Measurements from ENCODE around the gene TTLL6.

TTLL6 gene

DNA sequence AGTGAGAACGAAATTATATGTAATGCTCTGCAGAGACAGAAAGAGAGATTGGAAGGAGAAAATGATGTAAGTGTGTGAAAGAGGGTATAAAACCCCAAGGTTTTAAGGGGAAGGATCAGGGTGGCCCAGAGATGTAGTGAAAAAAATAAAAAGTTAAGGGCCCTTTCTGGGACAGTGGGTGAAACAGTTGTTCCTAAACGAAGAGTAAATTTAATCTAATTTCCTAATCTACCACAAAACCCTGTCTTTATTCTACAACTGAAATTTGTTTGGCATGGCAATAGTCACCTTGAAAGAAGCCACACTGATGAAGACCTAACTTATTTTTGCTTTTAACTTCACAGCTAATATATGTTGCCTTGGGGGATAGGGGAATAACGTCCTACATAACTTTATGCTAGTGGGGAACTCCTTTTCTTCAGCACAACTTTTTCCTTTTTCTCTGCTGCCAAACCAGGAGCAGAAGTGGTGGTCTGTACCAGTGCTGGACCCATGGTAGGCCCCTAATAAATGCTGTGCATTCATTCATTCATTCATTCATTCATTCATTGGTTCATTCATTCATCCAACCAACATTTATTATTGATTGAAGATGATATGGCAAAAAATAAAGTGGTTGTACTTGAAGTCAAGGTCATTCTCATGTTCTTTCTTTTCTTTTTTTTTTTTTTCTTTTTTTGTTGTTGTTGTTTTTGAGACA, 39.2 kb upstream of the TTLL6 start:
- TF ChIP-seq, protein P1, sequence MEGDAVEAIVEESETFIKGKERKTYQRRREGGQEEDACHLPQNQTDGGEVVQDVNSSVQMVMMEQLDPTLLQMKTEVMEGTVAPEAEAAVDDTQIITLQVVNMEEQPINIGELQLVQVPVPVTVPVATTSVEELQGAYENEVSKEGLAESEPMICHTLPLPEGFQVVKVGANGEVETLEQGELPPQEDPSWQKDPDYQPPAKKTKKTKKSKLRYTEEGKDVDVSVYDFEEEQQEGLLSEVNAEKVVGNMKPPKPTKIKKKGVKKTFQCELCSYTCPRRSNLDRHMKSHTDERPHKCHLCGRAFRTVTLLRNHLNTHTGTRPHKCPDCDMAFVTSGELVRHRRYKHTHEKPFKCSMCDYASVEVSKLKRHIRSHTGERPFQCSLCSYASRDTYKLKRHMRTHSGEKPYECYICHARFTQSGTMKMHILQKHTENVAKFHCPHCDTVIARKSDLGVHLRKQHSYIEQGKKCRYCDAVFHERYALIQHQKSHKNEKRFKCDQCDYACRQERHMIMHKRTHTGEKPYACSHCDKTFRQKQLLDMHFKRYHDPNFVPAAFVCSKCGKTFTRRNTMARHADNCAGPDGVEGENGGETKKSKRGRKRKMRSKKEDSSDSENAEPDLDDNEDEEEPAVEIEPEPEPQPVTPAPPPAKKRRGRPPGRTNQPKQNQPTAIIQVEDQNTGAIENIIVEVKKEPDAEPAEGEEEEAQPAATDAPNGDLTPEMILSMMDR (IDR thresholded peaks at IDR 0.05; ENCODE audit: low read length), result no peak
- TF ChIP-seq EZH2 (IDR thresholded peaks at IDR 0.05; ENCODE audit: borderline replicate concordance, low read length), result no peak
- no peak overlapping the region for H3K4me2 ChIP-seq (ENCODE audit: low read length)
- no peaks in the 10 kb centered on the region for H3K27me3 ChIP-seq (ENCODE audit: insufficient read depth, low read length)
- H3K9me2 ChIP-seq (ENCODE audit: low read depth, low read length), result no peaks in the 10 kb centered on the region
- no peaks in the 10 kb centered on the region for H4K20me1 ChIP-seq (ENCODE audit: insufficient read depth, low read length)
- H3K9ac ChIP-seq (ENCODE audit: low read length), result no peak overlapping the region
- H3K4me1 ChIP-seq (ENCODE audit: insufficient read depth, low read length, severe bottlenecking), result no peaks in the 10 kb centered on the region
- no peak overlapping the region for H3K4me3 ChIP-seq (ENCODE audit: low read depth, low read length, poor library complexity, severe bottlenecking)
- H2AFZ ChIP-seq (ENCODE audit: low read length), result no peak overlapping the region
- H3K27ac ChIP-seq (ENCODE audit: low read depth, low read length, poor library complexity, severe bottlenecking), result no peak overlapping the region
- no peaks in the 10 kb centered on the region for H3K79me2 ChIP-seq (ENCODE audit: insufficient read depth, low read length)
- H3K9me3 ChIP-seq (ENCODE audit: low read length), result no peaks in the 10 kb centered on the region
- H3K36me3 ChIP-seq (ENCODE audit: insufficient read depth, low read length), result peaks cover 3% of the 10 kb centered on the region; the same call in 1 of the 2 replicates
- no peaks in the 10 kb centered on the region for H3F3A ChIP-seq (ENCODE audit: insufficient read depth, low read length)

GRCh38 chr17:48854774-48855476, 37.9 kb upstream of the TTLL6 start:
- Histone ChIP-seq H3K79me2 (ENCODE audit: insufficient read depth, low read length) (no peaks in the 10 kb centered on the region), H2AFZ (ENCODE audit: low read length) (no peak overlapping the region), H3K36me3 (ENCODE audit: insufficient read depth, low read length) (peaks cover 5% of the 10 kb centered on the region; the same call in 1 of the 2 replicates), H3K9ac (ENCODE audit: low read length) (no peak overlapping the region), H3K4me3 (ENCODE audit: low read depth, low read length, poor library complexity, severe bottlenecking) (no peak overlapping the region), H3K9me3 (ENCODE audit: low read length) (no peaks in the 10 kb centered on the region), H4K20me1 (ENCODE audit: insufficient read depth, low read length) (no peaks in the 10 kb centered on the region), H3K9me2 (ENCODE audit: low read depth, low read length) (no peaks in the 10 kb centered on the region), H3F3A (ENCODE audit: insufficient read depth, low read length) (no peaks in the 10 kb centered on the region), H3K4me2 (ENCODE audit: low read length) (no peak overlapping the region), H3K4me1 (ENCODE audit: insufficient read depth, low read length, severe bottlenecking) (no peaks in the 10 kb centered on the region), H3K27me3 (ENCODE audit: insufficient read depth, low read length) (no peaks in the 10 kb centered on the region), H3K27ac (ENCODE audit: low read depth, low read length, poor library complexity, severe bottlenecking) (no peak overlapping the region)
- TF ChIP-seq EZH2 (IDR thresholded peaks at IDR 0.05; ENCODE audit: borderline replicate concordance, low read length), result no peak
- TF ChIP-seq, protein P1 (IDR thresholded peaks at IDR 0.05; ENCODE audit: low read length), result no peak

DNA sequence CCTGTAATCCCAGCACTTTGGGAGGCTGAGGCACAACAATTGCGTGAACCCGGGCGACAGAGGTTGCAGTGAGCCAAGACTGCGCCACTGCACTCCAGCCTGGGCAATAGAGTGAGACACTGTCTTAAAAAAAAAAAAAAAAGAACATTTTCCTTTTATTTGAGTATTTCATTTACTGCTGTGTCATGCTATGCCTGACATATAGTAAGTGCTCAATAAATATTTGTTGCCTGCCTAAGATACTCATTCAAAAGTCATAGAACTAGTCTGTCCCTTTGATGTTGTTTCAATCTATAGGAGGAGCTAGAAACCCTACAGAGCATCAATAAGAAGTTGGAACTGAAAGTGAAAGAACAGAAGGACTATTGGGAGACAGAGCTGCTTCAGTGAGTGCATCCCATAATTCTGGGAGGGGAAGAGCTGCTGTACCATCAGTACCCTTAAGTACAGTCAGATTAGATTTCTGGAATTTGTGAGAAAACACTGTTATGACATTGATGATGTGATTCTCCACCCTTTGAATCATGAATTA, 33.8 kb upstream of the TTLL6 start:
- no peak overlapping the region for H3K27ac ChIP-seq (ENCODE audit: low read depth, low read length, poor library complexity, severe bottlenecking)
- no peaks in the 10 kb centered on the region for H3K9me3 ChIP-seq (ENCODE audit: low read length)
- no peaks in the 10 kb centered on the region for H3F3A ChIP-seq (ENCODE audit: insufficient read depth, low read length)
- H3K27me3 ChIP-seq (ENCODE audit: insufficient read depth, low read length), result no peaks in the 10 kb centered on the region
- H3K4me3 ChIP-seq (ENCODE audit: low read depth, low read length, poor library complexity, severe bottlenecking), result no peak overlapping the region
- no peak overlapping the region for H3K9ac ChIP-seq (ENCODE audit: low read length)
- H3K79me2 ChIP-seq (ENCODE audit: insufficient read depth, low read length), result no peaks in the 10 kb centered on the region
- H4K20me1 ChIP-seq (ENCODE audit: insufficient read depth, low read length), result no peaks in the 10 kb centered on the region
- no peak overlapping the region for H2AFZ ChIP-seq (ENCODE audit: low read length)
- no peaks in the 10 kb centered on the region for H3K4me1 ChIP-seq (ENCODE audit: insufficient read depth, low read length, severe bottlenecking)
- no peak overlapping the region for H3K4me2 ChIP-seq (ENCODE audit: low read length)
- H3K9me2 ChIP-seq (ENCODE audit: low read depth, low read length), result no peaks in the 10 kb centered on the region
- TF ChIP-seq, protein P1 (IDR thresholded peaks at IDR 0.05; ENCODE audit: low read length), result no peak
- TF ChIP-seq EZH2 (IDR thresholded peaks at IDR 0.05; ENCODE audit: borderline replicate concordance, low read length), result no peak
- H3K36me3 ChIP-seq (ENCODE audit: insufficient read depth, low read length), result peaks cover 5% of the 10 kb centered on the region; the same call in 1 of the 2 replicates
